ENCODE results near the gene KNG1.
"Not testable (repeated sequence)": the region's sequence is repeated elsewhere in the genome, so short reads cannot be mapped to it uniquely, and the experiment has no call there.

Gene KNG1

GRCh38 chr3:186710694-186711093 is 6.5 kb upstream of the KNG1 start:
- not testable (repeated sequence) for DNase-seq (ENCODE audit: low read depth)

GRCh38 chr3:186713499-186713898 is 3.7 kb upstream of the KNG1 start:
- no peak for DNase-seq (ENCODE audit: low read depth)

GRCh38 chr3:186719945-186720739 is 3.0 kb downstream of the KNG1 start:
- DNase-seq (ENCODE audit: low read depth) = no peak

GRCh38 chr3:186722457-186722856 is 5.3 kb downstream of the KNG1 start:
- no peak for DNase-seq (ENCODE audit: low read depth)

GRCh38 chr3:186724911-186725310 is 7.8 kb downstream of the KNG1 start:
- no peak for DNase-seq (ENCODE audit: low read depth)

GRCh38 chr3:186732169-186732766 is 15.1 kb downstream of the KNG1 start:
- DNase-seq (ENCODE audit: low read depth) = no peak

GRCh38 chr3:186742618-186743380 is 25.6 kb downstream of the KNG1 start:
- no peak for DNase-seq (ENCODE audit: low read depth)

GRCh38 chr3:186743666-186744065 is 26.5 kb downstream of the KNG1 start:
- DNase-seq (ENCODE audit: low read depth) = no peak

GRCh38 chr3:186746008-186746407 is 28.8 kb downstream of the KNG1 start:
- peak; percentile 46 for DNase-seq (ENCODE audit: low read depth)

- no peak for DNase-seq (ENCODE audit: low read depth)
Measured at GRCh38 chr3:186750316-186750715, 33.2 kb downstream of the KNG1 start.

- no peak for DNase-seq (ENCODE audit: low read depth)
Measured at GRCh38 chr3:186751480-186751879, 34.3 kb downstream of the KNG1 start.

GRCh38 chr3:186754006-186754405 is 36.8 kb downstream of the KNG1 start:
- no peak for DNase-seq (ENCODE audit: low read depth)

- DNase-seq (ENCODE audit: low read depth) = no peak
Measured at GRCh38 chr3:186754871-186755270, 37.7 kb downstream of the KNG1 start.

- DNase-seq (ENCODE audit: low read depth) = no peak
Measured at GRCh38 chr3:186757214-186757613, 40.1 kb downstream of the KNG1 start.

GRCh38 chr3:186757686-186758220 is 40.6 kb downstream of the KNG1 start:
- DNase-seq (ENCODE audit: low read depth) = no peak

GRCh38 chr3:186759231-186759930 is 42.2 kb downstream of the KNG1 start:
- DNase-seq (ENCODE audit: low read depth) = no peak

GRCh38 chr3:186760141-186760833 is 43.1 kb downstream of the KNG1 start:
- no peak for DNase-seq (ENCODE audit: low read depth)

GRCh38 chr3:186760897-186761447 is 43.8 kb downstream of the KNG1 start:
- DNase-seq (ENCODE audit: low read depth) = no peak

- no peak for DNase-seq (ENCODE audit: low read depth)
Measured at GRCh38 chr3:186772281-186772694, 55.1 kb downstream of the KNG1 start.

- DNase-seq (ENCODE audit: low read depth) = no peak
Measured at GRCh38 chr3:186772701-186773417, 55.7 kb downstream of the KNG1 start.
